GM10266 (cell line): ENCODE data around the gene CREB3L4.

Source experiments
- DNase-seq: peaks from one replicate; pipeline ENCODE4 v3.0.0; 2012; ENCODE audit errors: extremely low spot score
- TF ChIP-seq, protein P1 (sequence below): IDR thresholded peaks from 2 replicates; pipeline ENCODE4 v1.5.1; 2012; ENCODE audit warnings: mild to moderate bottlenecking, low read depth; ENCODE audit not compliant: control insufficient read depth, insufficient read depth; ENCODE audit errors: missing control alignments

Gene CREB3L4

DNA sequence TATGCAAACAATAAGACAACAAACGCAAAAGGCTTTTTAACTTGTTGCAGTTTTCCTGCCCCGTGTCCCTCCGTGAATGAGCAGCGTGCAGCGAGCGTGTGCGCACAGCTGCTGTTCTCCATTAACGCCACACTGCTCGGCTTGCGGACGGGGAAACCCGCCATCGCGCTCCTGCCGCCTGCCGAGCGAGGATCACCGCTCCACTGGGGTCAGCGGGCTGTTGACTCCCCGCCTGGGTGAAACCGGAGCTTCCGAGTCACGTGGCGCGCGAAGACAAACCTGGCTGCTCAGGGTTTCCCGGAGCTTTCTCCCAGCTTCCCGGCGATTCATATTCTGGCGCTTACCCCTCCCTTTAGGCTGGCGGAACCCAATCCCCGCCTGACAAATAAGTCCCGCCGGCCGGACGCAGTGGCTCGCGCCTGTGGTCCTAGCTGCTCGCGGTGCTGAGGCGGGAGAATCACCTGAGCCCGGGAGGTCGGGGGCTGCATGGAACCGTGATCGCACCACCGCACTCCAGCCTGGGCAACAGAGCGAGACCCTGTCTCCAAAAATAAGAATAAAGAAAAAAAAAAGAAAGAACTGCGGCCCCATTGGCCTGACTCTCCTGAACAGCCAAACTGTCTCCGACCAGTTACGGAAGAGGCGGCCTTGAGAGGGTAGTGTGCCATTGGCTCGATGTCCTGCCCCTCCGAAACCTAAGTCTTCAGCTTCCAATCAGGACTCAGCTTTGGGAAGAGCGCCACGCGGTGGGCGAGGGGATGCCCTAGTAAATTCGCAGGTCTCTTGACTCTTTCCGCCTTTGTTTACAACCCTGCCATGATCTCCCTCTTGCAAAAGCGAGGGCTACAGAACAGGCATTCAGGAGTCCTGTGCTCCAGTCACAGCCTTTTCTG lies at the start of gene CREB3L4:
Gene CREB3L4, plus strand, starts transcription at position 796 of the 893 bp plus-strand sequence. CDS start 624 bp downstream, outside the sequence.
- TF ChIP-seq, protein P1, sequence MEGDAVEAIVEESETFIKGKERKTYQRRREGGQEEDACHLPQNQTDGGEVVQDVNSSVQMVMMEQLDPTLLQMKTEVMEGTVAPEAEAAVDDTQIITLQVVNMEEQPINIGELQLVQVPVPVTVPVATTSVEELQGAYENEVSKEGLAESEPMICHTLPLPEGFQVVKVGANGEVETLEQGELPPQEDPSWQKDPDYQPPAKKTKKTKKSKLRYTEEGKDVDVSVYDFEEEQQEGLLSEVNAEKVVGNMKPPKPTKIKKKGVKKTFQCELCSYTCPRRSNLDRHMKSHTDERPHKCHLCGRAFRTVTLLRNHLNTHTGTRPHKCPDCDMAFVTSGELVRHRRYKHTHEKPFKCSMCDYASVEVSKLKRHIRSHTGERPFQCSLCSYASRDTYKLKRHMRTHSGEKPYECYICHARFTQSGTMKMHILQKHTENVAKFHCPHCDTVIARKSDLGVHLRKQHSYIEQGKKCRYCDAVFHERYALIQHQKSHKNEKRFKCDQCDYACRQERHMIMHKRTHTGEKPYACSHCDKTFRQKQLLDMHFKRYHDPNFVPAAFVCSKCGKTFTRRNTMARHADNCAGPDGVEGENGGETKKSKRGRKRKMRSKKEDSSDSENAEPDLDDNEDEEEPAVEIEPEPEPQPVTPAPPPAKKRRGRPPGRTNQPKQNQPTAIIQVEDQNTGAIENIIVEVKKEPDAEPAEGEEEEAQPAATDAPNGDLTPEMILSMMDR = peak; percentile 62

GRCh38 chr1:153919876-153920852 lies 47.5 kb upstream of the CREB3L4 start:
- DNase-seq = peak; percentile 45
- TF ChIP-seq, protein P1 = peak; percentile 57

More for the DNA sequence above, at the start of gene CREB3L4:
- peak; percentile 90 for DNase-seq

DNA sequence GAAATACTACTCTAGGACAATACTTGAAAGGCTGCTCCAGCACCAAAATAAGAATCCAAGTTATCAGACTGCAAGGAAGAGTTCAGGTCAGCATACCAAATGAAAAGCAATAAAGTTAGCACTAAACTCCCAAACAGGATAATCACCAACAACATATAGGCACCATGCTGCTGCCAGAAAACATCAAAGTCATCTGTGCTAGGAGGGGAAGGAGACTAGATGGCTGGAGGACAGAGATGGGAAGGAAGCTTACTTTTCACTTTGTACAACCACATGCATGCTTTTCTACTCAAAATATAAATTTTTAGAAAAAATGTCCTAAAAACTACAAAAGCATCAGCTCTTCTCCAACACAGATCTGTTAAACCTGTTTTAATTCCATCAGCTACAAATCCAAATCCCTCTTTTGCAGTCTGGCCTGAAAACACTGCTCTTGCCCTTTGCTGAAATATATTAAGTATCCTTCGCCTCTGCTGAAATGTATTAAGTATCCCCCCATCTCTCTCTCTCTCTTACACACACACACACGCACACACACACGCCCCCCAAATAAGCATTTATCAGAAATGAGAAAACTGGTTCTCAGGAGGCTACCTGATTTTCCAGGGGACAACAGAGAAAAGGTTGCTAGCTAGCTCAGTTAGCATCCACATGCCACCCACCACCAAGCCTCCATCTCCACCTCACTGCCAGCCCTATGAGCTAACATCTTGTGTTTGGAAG lies 46.5 kb upstream of the CREB3L4 start:
- TF ChIP-seq, protein P1 = no peak
- DNase-seq = no peak

DNA sequence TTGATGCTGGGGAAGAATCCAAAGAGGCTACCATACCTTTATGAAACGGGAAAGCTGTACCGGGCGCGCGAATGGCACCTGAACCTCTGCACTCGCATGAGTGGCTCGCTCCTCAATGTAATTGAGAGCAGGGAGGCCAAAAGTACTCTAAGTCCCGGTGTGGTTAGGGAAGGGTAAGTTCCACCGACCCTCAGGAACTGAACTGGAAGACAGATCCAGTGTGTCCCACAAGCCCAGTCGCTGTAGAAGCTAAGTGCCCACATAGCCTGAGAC lies 46.0 kb upstream of the CREB3L4 start:
- no peak for DNase-seq
- TF ChIP-seq, protein P1 = no peak

DNA sequence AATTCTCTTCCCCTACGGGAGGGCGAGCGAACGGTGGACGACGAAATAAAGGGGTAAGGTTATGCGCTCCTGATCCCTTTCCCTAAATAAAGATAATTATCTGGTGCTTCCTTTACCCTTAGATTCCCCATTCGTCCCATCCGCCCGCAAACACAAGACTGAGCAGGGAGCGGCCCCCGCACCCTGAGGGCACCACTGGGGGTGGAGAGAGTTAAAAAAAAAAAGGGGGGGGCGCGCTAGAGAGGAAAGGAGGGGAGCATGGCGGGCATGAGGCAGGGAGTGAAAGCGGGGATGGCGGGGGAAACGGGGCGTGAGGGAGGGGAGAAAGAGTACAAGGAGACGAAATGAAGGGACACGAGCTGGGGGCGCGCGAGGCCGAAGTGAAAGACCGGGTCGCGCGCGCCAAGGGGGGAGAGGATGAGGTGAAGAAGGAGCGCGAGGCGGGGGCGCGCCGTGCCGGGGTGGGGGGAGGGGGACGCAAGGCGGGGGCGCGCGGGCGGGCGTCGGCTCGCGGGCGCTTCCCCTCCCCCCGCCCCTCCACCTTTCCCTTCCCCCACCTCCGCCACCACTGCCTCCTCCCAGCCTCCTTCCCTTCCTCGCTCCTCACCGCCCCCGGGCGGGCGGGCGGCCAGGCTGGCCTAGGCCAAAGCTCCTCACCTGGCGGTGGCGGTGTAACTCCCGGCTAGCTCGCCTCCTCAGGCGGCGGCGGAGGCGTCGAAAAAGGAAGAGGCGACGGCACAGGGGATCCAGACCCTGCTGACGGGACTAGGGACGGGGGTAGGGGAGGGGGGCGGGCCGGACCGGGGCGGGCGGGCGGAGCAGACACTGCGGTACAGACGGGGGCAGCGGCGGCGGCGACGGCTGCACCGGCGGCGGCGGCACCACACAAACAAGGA lies 45.4 kb upstream of the CREB3L4 start:
- TF ChIP-seq, protein P1 = peak; percentile 51
- no peak for DNase-seq
